HEK293 (cell line): Measurements from ENCODE around the gene SOX6.

Experiments
- CTCF ChIP-seq: fragments of 450-650 bp; formaldehyde crosslinking; IDR thresholded peaks from 2 replicates; pipeline ENCODE4 v1.5.1; 2016; ENCODE audit warnings: missing biosample characterization, missing genetic modification characterization
- TCF7L2 ChIP-seq: IDR thresholded peaks from 2 replicates; pipeline ENCODE4 v1.6.1; 2011; ENCODE audit warnings: low read depth, mild to moderate bottlenecking, inconsistent platforms, low read length, moderate library complexity, borderline replicate concordance
- ZBTB20 ChIP-seq: fragments of 450-650 bp; formaldehyde crosslinking; IDR thresholded peaks from 2 replicates; pipeline ENCODE4 v1.5.1; 2016; ENCODE audit warnings: missing biosample characterization, missing genetic modification characterization
- ZEB2 ChIP-seq: fragments of 450-650 bp; formaldehyde crosslinking; IDR thresholded peaks from 2 replicates; pipeline ENCODE4 v1.5.1; 2016; ENCODE audit warnings: missing biosample characterization, missing genetic modification characterization
- ZNF140 ChIP-seq: fragments of 450-650 bp; formaldehyde crosslinking; IDR thresholded peaks from 2 replicates; pipeline ENCODE4 v1.5.1; 2016; ENCODE audit warnings: missing biosample characterization, missing genetic modification characterization
- ZNF23 ChIP-seq: fragments of 450-650 bp; formaldehyde crosslinking; IDR thresholded peaks from 2 replicates; pipeline ENCODE4 v1.5.1; 2016; ENCODE audit warnings: missing biosample characterization, missing genetic modification characterization, borderline replicate concordance
- ZNF274 ChIP-seq, 2 experiments: fragments of 200-500 bp in 1 of 2; fragments of 450-650 bp in 1 of 2; sonication (Bioruptor generic) in 1 of 2; formaldehyde crosslinking in 1 of 2; IDR thresholded peaks; 2 replicates each; pipeline versions ENCODE4 v1.5.1 to v1.6.1; 2014 to 2016; ENCODE audit warnings: borderline replicate concordance in 1 of 2, inconsistent platforms in 1 of 2, low read length in 1 of 2, missing biosample characterization in 1 of 2, missing genetic modification characterization in 1 of 2
- ZNF335 ChIP-seq: fragments of 450-650 bp; formaldehyde crosslinking; conservative IDR thresholded peaks from 2 replicates; pipeline ENCODE4 v1.5.1; 2016; ENCODE audit warnings: missing biosample characterization, missing genetic modification characterization
- ZNF416 ChIP-seq: fragments of 450-650 bp; formaldehyde crosslinking; IDR thresholded peaks from 2 replicates; pipeline ENCODE4 v1.5.1; 2016; ENCODE audit warnings: missing biosample characterization, missing genetic modification characterization
- ZNF677 ChIP-seq: fragments of 450-650 bp; IDR thresholded peaks from 2 replicates; pipeline ENCODE4 v1.5.0; 2018; ENCODE audit warnings: missing biosample characterization, mild to moderate bottlenecking, missing genetic modification characterization, moderate library complexity
- ZNF792 ChIP-seq: fragments of 450-650 bp; formaldehyde crosslinking; IDR thresholded peaks from 2 replicates; pipeline ENCODE4 v1.5.1; 2016; ENCODE audit warnings: missing biosample characterization, missing genetic modification characterization
- ZSCAN30 ChIP-seq: fragments of 450-650 bp; IDR thresholded peaks from 2 replicates; pipeline ENCODE4 v1.5.1; 2018; ENCODE audit warnings: missing biosample characterization, mild to moderate bottlenecking, missing genetic modification characterization, moderate library complexity
- TF ChIP-seq, protein P1 (sequence below): fragments of 450-650 bp; formaldehyde crosslinking; IDR thresholded peaks from 2 replicates; pipeline ENCODE4 v1.5.1; 2016; ENCODE audit warnings: missing biosample characterization, missing genetic modification characterization
- TF ChIP-seq, protein P2 (sequence below): fragments of 450-650 bp; formaldehyde crosslinking; IDR thresholded peaks from 2 replicates; pipeline ENCODE4 v1.5.1; 2016; ENCODE audit warnings: missing biosample characterization, missing genetic modification characterization

DNA sequence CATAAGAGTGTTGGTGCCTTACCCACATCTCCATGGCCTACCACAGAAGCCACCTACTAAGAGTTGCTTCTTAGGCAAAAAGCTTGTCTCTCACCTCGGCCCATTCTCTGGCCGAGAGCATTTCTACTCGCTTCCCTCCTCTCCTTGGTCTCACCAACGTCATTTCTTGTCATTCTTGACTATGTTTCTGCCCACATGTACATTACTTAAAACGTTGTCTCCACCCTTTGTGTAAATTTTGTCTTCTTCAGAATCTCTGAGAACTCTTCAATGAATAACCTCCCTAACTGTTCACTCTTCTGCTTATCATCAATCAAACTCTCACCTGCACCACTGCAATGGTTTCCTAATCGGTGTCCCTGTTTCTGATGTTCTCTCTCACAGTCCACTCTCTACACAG, 20.1 kb downstream of the SOX6 start:
- TF ChIP-seq ZNF140 (tag by site-specific recombination) (no peak), CTCF (tag by site-specific recombination) (no peak), ZEB2 (tag by site-specific recombination) (no peak), ZNF792 (no peak), ZNF335 (tag by site-specific recombination) (no peak), TCF7L2 (no peak), ZNF274 (IDR thresholded peaks at IDR 0.05; ENCODE audit: low read length) (no peak), ZNF274 (tag by site-specific recombination; IDR thresholded peaks at IDR 0.05; ENCODE audit: borderline replicate concordance) (no peak), ZNF416 (tag by site-specific recombination) (no peak), ZNF677 (tag by site-specific recombination) (no peak), ZBTB20 (tag by site-specific recombination) (no peak), ZNF23 (no peak), ZSCAN30 (no peak)
- TF ChIP-seq, protein P1, sequence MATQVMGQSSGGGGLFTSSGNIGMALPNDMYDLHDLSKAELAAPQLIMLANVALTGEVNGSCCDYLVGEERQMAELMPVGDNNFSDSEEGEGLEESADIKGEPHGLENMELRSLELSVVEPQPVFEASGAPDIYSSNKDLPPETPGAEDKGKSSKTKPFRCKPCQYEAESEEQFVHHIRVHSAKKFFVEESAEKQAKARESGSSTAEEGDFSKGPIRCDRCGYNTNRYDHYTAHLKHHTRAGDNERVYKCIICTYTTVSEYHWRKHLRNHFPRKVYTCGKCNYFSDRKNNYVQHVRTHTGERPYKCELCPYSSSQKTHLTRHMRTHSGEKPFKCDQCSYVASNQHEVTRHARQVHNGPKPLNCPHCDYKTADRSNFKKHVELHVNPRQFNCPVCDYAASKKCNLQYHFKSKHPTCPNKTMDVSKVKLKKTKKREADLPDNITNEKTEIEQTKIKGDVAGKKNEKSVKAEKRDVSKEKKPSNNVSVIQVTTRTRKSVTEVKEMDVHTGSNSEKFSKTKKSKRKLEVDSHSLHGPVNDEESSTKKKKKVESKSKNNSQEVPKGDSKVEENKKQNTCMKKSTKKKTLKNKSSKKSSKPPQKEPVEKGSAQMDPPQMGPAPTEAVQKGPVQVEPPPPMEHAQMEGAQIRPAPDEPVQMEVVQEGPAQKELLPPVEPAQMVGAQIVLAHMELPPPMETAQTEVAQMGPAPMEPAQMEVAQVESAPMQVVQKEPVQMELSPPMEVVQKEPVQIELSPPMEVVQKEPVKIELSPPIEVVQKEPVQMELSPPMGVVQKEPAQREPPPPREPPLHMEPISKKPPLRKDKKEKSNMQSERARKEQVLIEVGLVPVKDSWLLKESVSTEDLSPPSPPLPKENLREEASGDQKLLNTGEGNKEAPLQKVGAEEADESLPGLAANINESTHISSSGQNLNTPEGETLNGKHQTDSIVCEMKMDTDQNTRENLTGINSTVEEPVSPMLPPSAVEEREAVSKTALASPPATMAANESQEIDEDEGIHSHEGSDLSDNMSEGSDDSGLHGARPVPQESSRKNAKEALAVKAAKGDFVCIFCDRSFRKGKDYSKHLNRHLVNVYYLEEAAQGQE = no peak
- TF ChIP-seq, protein P2, sequence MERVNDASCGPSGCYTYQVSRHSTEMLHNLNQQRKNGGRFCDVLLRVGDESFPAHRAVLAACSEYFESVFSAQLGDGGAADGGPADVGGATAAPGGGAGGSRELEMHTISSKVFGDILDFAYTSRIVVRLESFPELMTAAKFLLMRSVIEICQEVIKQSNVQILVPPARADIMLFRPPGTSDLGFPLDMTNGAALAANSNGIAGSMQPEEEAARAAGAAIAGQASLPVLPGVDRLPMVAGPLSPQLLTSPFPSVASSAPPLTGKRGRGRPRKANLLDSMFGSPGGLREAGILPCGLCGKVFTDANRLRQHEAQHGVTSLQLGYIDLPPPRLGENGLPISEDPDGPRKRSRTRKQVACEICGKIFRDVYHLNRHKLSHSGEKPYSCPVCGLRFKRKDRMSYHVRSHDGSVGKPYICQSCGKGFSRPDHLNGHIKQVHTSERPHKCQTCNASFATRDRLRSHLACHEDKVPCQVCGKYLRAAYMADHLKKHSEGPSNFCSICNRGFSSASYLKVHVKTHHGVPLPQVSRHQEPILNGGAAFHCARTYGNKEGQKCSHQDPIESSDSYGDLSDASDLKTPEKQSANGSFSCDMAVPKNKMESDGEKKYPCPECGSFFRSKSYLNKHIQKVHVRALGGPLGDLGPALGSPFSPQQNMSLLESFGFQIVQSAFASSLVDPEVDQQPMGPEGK (tag by site-specific recombination) = no peak
